Stimulated activated CD8-positive, alpha-beta memory T cell treated with anti-CD3 and anti-CD28 coated beads, Interleukin-15, amount 100 ng/mL, for 4 hours (primary cell): ENCODE data around the gene TRIM4.
"Not testable (repeated sequence)": the region's sequence is repeated elsewhere in the genome, so short reads cannot be mapped to it uniquely, and the experiment has no call there.

Experiments
- DNase-seq, 2 donors: peaks; one replicate each; pipeline ENCODE4 v3.0.0-alpha.2; 2020; ENCODE audit warnings: low read depth in 2 of 2

Gene TRIM4, protein sequence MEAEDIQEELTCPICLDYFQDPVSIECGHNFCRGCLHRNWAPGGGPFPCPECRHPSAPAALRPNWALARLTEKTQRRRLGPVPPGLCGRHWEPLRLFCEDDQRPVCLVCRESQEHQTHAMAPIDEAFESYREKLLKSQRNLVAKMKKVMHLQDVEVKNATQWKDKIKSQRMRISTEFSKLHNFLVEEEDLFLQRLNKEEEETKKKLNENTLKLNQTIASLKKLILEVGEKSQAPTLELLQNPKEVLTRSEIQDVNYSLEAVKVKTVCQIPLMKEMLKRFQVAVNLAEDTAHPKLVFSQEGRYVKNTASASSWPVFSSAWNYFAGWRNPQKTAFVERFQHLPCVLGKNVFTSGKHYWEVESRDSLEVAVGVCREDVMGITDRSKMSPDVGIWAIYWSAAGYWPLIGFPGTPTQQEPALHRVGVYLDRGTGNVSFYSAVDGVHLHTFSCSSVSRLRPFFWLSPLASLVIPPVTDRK

DNA sequence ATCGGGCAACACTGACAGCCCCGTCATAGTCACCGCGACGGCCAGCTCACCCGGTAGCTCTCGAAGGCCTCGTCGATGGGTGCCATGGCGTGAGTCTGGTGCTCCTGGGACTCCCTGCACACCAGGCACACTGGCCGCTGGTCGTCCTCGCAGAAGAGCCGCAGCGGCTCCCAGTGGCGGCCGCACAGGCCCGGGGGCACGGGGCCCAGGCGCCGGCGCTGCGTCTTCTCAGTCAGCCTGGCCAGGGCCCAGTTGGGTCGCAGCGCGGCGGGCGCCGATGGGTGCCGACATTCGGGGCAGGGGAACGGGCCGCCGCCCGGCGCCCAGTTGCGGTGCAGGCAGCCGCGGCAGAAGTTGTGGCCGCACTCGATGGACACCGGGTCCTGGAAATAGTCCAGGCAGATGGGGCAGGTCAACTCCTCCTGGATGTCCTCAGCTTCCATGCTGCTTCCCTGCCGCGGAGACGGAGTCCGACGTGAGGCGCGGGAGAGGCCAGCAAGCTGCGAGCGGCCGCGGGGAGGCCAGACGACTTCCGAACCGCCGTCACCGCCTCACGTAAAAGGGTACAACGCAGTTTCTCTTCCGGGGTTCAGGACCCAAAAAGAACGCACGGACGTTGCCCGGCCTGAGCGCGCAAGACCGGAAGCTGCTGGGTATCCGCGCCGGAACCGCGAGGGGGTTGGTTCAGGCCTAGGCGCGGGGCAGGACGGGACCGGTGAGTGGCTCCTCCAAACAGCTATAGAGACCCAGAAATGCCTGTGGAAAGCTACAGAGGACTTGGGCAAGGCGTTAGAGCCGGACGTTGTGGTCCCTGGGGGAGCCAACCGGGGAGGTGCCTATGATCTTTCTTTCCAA, at the start of gene TRIM4:
Gene TRIM4 (minus strand): TSS at position 572 of the 855 bp plus-strand sequence. CDS start 129 bp downstream, at position 443.
- peak; percentile 77 to 81 for DNase-seq

DNA sequence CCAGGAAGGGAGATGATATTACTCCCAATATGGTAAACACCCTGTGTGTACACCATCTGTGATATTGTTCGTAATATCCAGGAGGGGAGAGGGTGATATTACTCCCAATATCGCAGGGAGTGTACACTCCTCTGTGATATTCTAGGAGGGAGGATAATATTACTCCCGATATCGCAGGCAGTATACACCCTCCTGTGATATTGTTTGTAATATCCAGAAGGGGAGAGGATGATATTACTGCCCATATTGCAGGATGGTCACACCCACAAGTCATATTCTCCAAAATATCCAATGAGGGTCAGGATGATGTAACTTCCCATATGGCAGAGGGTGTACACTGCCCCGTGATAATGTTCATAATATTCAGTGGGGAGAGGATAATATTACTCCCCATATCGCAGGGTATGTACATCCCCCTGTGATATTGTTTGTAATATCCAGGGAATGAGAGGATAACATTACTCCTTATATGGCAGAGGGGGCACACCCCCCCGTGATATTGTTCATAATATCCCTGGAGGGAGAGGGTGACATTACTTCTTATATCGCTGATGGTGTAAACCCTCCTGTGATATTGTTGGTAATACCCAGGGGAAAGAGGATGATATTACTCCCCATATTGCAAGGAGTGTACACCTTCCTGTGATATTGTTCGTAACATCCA, 39.4 kb upstream of the TRIM4 start:
- no peak for DNase-seq

DNA sequence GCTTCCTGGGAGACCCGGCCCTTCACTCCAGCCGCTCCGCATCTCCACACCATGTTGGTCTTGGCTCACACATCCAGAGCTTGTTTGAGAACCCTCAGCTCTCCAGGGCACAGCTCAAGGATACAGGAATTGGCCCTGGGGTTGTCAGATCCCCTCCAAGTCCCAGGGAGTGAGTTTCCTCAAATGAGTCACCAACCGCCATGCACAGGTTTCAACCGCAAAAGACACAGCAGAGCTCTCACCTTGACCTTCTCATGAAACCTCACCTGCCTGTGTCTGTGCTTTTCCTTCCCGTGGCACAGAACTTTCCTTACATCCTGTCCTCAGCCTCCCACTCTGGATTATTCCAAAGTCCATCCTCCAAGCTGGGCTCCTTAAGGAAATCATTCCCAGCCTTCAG, 35.9 kb upstream of the TRIM4 start:
- no peak for DNase-seq

DNA sequence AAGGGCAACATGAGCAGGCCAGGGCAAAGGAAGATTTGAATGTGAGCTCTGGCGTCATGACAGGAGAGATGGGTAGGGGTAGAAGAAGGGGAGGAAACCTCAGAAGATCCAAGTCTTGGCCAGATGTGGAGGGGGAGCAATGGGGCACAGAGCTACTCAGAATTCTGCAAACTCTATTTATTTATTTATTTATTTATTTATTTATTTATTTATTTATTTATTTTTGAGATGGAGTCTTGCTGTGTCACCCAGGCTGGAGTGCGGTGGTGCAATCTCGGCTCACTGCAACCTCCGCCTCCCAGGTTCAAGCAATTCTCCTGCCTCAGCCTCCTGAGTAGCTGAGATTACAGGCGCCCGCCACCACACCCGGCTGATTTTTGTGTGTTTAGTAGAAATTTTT, 35.3 kb upstream of the TRIM4 start:
- DNase-seq, result not testable (repeated sequence)

DNA sequence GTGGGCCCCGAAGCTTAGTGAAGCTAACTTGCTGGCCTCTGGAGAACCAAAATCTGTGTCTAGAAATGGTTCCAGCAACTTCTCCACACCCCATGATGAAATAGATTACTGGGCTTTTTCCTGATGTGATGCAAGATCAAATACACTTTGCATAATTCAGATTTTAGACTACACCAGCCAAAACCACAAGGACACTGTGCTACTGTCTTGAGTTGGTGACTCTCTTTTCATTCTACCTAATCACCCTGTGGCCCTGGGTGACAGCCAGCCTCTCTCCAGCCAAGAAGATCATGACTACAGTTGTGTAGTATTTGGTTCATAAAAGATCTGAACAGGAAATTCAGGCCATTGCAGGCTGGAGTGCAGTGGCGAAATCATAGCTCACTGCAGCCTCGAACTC, 34.3 kb upstream of the TRIM4 start:
- no peak for DNase-seq

DNA sequence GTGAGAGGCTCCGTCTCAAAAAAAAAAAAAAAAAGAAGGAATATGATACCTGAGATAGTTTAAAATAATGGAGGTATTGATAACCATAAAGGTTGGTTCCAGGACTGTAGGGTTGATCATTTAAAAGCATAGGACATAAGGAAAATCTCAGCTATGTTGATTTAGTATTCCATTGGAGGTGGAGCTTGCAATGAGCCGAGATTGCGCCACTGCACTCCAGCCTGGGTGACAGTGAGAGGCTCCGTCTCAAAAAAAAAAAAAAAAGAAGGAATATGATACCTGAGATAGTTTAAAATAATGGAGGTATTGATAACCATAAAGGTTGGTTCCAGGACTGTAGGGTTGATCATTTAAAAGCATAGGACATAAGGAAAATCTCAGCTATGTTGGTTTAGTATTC, 33.3 kb upstream of the TRIM4 start:
- not testable (repeated sequence) for DNase-seq

DNA sequence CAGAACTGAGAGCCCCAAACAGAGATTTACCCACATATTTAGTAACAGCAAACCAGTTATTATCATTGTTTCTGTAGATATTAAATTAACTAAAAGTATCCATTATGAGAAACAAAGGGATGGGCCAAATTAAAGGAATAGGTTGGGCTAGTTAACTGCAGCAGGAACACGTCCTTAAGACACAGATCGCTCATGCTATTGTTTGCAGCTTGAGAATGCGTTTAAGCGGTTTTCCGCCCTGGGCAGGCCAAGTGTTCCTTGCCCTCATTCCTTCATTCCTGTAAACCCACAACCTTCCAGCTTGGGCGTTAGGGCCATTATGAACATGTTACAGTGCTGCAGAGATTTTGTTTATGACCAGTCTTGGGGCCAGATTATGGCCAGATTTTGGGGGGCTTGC, 31.5 kb upstream of the TRIM4 start:
- DNase-seq, result not testable (repeated sequence)

DNA sequence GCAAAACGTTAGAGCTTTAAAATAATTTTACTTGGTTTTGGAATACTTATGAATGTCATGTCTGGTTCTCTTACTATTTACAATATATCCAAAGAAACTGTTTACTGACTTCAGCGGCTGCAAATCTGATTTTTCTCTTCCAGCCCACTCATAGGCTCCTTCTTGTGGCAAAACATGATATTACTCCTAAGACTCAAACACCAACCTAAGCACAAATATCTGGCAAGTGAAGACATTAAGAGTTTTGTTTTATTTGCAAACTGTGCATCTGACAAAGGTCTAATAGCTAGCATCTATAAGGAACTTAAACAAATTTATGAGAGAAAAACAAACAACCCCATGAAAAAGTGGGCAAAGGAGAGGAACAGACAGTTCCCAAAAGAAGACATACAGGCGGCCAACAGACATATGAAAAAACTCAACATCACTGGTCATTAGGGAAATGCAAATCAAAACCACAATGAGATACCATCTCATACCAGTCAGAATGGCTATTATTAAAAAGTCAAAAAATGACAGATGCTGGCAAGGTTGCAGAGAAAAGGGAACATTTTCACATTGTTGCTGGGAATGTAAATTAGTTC, 30.4 kb upstream of the TRIM4 start:
- no peak for DNase-seq

DNA sequence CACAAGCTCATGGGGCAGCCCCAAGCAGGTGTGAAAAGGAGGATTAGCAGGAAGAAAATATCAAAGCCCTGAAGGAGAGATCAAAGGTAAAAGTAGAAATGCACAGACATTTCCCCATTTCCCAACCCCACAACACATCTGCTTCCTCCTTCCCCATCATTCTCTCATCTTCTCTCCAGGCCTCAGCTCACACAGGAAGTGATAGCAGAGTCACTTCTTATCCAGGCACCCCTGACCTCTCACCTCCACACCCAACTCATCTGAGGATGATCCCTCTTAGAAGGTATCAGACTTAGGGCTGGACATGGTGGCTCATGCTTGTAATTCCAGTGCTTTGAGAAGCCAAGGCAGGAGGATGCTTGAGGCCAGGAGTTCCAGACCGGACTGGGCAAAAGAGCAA, 28.3 kb upstream of the TRIM4 start:
- DNase-seq, result no peak

DNA sequence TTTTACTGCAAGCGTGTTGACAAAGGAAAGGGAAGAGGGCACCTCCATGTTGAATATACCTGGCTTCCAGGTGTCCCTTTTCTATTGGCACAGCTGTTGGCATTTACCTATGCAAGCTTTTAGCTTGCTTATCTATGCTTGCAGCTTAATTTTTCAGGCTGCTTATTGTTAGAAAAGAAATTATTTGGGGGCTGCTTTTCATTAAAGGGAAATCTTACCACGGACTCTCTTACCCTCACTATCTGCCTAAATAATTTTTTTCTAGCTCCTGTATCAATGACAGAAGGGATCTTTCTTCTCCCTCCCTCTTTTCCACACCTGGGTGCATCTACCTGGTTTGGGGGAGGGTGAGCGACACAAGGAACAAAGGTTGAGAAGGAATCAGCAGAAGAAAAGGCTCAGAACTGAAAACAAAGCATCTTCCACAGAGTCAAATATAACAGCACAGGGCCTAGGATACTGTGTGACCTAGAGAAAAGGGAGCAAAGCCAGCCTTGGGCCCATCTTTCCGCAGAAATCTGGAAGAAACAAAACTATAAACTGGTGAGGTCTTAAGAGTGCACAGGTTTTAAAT, 25.3 kb upstream of the TRIM4 start:
- no peak for DNase-seq

DNA sequence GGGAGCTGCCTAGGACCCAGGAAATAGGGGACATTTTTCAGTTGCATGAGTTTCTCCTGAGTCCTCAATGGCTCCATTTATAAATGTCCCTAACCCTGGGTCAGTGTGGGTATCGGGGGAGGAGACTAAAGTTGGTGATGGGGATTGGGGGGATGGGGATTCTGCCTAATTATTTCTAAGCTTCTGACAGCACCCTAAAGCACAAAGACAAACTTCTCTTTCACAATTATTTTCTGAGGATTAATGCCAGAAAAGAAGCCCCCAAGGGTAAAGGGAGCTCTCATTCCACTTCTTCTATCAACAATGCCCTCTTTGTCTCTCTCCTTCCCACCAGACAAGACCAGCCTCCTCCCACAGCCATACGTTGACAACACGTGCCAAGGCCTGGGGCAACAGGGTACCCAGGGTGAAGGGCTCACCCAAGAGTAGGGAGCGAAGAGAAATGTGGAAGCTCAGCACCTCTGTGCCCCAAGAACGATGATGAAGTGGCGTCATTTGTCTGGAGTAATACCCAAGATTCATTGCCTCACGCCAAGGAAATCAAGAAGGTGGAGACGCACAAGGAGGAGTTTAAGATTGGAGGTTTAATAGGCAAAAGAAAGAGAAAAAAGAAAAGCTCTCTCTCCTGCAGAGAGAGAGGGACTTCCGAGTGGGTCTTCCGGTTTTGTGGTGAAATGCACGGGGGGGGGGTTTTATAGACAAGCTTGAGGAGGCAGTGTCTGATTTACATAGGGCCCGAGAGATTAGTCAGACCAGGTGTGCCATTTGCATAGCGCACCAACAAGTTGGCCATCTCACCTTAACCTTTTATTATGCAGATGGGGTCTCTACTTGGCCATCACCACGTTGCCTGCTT, 24.5 kb upstream of the TRIM4 start:
- DNase-seq, result no peak

DNA sequence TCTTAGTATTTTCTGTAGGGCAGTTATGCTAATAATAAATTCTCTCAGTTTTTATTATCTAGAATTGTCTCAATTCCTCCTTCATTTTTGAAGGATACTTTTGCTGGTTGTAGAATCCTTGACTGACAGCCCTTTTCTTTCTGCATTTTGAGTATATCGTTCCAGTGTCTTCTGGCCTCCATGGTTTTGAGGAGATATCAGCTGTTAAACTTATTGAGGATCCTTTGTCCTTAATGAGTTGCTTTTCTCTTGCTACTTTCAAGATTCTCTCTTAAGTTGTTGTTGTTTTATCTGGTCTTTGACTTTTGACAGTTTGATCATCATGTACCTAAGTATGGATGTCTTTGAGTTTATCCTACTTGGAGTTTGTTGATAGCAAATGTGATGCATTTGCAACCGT, 19.0 kb upstream of the TRIM4 start:
- DNase-seq, result no peak

DNA sequence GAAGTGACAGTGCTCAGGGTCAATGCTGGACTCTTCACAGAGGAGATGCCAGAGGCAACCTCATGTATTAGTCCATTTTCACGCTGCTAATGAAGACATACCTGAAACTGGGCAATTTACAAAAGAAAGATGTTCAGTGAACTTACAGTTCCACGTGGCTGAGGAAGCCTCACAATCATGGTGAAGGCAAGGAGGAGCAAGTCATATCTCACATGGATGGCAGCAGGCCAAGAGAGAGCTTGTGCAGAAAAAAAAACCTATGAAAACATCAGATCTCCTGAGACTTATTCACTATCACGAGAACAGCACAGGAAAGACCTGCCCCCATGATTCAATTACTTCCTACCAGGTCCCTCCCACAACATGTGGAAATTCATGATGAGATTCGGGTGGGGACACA, 15.7 kb upstream of the TRIM4 start:
- DNase-seq, result not testable (repeated sequence)

DNA sequence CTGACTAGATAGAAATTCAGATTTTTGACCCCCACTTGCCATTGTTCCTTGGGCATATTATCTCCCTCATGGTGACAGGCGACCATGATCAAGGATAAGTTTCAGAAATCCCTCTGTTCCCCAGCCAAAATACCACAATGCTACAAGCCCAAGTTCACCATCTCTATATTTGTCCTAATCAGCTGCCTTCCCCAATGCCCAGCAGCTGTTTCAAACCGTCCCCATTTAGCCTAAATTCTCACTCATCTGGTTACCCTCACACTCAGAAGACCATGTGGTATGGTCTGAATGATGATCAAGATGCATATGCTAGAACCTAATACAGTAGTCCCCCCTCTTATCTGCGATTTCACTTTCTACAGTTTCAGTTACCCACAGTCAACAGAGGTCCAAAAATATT, 11.0 kb upstream of the TRIM4 start:
- DNase-seq, result no peak

DNA sequence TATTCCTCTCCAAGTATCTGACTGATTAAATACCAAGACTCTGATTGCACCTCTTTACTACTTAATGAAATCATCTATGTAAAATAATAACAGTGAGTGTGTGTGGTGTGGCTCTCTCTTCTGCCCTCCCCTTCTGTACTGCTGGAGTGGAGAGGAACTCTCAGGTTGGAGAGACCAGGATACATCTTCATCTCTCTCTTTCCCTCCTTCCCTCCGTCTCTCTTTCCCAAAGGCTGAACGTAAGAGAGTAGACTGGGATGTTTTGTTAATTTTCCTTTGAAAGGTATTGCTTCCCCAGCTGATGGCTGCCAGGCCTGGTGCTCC, 10.4 kb upstream of the TRIM4 start:
- DNase-seq, result no peak

DNA sequence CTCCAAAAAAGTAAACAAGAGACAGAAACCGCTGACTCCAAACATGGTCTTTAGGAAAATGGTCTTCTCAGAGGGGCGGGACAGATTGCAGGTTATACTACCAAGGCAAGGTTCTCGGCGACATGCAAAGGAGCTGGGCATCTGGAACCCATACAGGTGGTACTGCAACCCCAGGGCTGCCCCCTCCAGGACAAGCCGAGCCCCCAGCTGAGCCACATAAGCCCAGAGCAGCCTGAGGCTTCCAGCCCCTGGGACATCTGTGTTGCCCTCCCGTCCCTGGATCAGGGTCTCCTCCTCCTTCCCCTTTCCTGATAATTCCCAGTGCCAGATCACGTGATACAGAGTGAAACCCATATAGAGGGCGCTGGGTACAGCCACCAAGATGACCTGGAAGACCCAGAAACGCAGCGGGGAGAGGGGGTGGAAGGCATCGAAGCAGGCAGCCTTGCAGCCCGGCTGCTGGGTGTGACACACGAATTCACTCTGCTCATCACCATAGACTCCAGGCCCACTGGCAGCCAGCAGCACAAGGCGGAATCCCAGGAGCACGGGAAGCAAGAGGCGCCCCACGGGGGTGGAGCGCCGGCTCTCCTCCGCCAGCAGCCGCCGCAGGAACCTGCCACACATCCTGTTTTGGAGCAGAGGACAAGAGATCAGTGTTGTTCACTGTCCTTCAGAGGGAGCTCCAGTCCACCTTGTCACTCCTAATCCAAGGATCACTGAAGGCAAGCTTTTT, 9.8 kb upstream of the TRIM4 start, which contains the start of gene GJC3:
Gene GJC3 (minus strand): TSS at position 627 of the 736 bp plus-strand sequence. CDS start 0 bp downstream, at position 627.
- DNase-seq, result no peak

DNA sequence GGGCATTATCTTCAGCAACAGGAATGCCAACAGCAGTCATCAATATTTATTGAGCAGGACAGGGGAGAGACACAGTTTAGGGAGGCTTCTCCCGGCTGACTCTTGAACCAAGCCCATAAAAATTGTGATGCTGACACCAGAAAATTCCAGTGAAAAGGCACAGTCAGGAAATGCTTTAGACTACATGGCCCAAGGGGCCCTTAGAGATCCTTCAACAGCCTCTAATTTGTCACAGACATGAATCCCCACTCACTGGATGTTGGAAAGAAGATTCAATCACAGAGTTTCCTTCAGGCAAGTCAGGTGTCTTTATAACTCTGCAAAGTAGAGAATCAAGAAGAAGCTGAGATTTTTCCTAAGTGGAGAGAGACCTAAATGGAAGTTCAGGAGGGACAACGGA, 8.9 kb upstream of the TRIM4 start:
- no peak for DNase-seq

DNA sequence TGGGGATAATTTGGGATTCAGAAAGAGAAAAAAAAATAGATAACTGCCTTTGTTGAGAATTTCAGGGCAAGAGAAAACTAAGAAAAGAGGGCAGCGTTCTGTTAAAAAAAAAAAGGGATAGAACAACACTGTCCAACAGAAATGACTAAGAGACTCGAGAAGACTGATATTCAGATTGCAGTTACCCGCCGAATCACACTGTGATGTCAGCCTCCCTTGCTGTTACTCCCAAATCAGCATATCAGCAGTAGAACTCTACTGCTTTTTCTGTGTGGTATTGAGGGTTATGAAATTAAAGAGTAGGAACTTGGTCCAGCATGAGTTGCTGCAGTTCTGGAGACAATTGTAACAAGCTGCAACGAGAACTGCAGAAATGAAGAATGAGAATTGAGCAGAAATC, 8.2 kb upstream of the TRIM4 start:
- no peak for DNase-seq

DNA sequence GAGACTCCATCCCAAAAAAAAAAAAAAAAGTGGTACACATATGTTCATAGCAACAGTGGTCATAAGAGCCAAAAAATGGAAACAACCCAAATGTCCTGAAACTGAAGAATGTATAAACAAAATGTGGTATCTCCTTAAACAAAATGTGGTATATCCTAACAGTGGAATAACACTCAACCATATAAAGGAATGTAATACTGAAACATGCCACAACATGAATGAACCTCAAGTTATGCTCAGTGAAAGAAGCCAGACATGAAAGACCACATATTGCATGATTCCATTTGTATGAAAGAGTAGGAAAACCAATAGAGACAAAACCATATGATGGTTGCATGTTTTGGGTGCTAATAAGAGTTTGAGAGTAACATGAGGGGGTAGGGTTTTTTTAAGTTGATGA, 7.0 kb upstream of the TRIM4 start:
- no peak for DNase-seq

DNA sequence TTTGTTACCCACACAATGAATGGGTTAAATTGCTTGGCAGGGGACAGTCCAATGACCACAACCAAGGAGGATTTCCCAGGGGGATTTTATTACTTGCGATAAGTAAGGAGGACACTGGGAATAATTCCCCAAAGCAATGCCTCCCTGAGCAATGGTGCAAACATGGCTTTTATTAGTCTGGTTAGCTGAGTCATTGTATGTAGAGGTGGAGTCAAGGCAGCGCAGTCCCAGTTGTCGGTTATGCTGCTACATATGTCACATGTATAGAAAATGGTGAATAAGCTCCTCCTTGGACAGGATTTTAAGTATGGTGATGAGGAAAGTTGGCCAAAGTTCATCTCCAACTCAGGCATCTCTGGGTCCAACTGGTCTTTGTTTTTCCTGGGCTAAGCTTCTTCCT, 3.9 kb upstream of the TRIM4 start:
- DNase-seq, result no peak
